GM18526 (cell line): ENCODE results near the gene PKIG.

Experiments used
- POLR2A ChIP-seq: IDR thresholded peaks from 3 replicates; pipeline ENCODE4 v1.6.1; 2011; ENCODE audit not compliant: insufficient read length; ENCODE audit errors: extremely low read depth

The PKIG gene

GRCh38 chr20:44621939-44622338 is 39.6 kb downstream of the PKIG start:
- TF ChIP-seq POLR2A, result no peak

DNA sequence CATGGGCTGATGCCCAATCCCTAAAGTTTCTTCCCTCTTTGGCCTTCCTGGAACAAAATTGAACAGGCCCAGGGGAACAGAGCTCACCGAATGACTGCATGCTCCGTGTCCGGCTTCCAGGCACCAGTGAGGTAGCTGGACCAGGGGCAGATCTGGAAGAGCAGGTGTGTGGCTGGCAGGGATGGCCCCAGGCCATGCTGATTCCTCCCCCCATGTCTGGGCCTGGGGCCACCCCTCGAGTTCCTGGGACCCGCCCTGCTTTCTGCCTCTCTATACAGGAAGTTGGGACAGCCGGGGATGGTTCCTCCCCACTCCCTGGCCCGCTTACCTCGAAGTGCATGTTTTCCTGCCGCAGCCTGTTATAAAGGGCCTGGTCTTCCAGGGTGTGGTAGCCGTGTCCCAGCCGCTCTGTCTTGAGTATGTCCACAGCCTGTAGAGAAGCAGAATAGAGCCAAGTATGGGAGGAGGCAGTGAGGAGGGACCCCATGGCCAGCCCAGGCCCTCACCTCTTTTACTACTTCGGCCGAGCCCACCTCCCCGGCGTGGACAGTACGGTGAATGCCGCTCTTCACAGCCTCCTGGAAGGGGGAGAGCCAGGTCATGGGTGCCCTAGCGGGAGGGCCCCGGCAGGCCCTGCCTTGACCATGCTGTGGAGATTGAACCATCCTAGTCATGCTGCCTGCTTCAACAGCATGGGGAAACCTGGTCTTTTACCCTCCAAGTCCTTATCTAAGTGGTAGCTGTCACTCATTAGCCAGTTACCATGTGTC is 40.3 kb downstream of the PKIG start:
- no peak for TF ChIP-seq POLR2A

DNA sequence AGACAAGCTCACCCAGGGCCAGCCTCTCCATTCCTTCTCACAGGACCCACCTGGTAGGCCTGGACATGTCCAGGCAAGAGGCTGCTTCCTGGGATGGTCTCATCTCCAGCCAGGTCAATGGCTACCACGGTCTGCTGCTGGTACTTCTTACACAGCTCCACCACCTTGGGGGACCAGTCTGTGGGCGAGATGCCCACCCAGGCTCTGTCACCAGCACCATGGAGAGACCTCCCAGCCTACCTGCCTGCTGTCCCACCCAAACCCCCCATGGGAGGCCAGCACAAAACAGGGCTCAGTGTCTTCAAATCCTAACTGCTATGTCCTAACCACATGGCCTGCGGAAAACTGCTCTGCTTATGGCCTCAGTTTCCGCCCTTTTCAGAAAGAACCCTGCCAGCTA is 41.8 kb downstream of the PKIG start:
- TF ChIP-seq POLR2A, result no peak

- TF ChIP-seq POLR2A, result no peak
Measured at GRCh38 chr20:44624743-44625271, 42.4 kb downstream of the PKIG start.

DNA sequence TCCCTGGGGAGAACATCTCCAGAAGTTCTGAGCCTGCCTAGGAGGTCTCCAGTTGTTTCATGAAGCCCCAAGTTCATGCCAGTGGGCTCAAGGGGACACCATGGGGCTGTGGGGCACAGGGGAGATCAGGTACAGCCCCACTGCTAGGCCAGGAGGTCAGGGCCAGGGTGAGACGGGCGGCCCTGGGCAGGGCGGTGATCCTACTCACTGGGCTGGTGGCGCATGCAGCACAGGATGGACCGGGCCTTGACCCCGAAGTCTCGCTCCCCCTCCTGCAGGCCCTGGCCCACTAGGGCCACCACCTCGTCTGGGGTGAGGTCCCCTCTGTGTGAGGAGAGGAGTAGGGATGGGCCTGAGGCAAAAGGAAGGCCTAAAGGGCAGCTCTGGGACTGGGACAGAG is 43.0 kb downstream of the PKIG start:
- no peak for TF ChIP-seq POLR2A

GRCh38 chr20:44626278-44626677 is 43.9 kb downstream of the PKIG start:
- no peak for TF ChIP-seq POLR2A

GRCh38 chr20:44627364-44628010 is 45.1 kb downstream of the PKIG start:
- no peak for TF ChIP-seq POLR2A

GRCh38 chr20:44629017-44629385 is 46.6 kb downstream of the PKIG start:
- no peak for TF ChIP-seq POLR2A

- no peak for TF ChIP-seq POLR2A
Measured at GRCh38 chr20:44629542-44629941, 47.2 kb downstream of the PKIG start.

DNA sequence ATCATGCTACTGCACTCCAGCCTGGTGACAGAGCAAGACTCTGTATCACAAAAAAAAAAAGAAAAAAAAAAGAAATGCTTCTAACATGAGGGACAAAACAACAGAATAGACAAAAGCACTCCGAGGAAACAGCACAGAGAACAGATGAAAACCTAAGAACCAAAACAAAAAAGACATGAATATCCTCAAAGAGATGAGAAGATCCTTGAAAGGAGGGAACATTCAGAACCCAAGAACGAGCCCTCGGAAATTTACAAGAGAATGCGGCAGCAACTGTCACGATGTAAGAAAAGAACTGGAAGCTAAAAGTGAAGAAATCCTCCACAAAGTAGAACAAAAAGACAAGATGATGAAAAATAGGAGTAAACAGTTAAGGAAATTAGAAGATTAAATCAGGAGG is 47.9 kb downstream of the PKIG start:
- no peak for TF ChIP-seq POLR2A

- no peak for TF ChIP-seq POLR2A
Measured at GRCh38 chr20:44632103-44632752, 49.8 kb downstream of the PKIG start.

DNA sequence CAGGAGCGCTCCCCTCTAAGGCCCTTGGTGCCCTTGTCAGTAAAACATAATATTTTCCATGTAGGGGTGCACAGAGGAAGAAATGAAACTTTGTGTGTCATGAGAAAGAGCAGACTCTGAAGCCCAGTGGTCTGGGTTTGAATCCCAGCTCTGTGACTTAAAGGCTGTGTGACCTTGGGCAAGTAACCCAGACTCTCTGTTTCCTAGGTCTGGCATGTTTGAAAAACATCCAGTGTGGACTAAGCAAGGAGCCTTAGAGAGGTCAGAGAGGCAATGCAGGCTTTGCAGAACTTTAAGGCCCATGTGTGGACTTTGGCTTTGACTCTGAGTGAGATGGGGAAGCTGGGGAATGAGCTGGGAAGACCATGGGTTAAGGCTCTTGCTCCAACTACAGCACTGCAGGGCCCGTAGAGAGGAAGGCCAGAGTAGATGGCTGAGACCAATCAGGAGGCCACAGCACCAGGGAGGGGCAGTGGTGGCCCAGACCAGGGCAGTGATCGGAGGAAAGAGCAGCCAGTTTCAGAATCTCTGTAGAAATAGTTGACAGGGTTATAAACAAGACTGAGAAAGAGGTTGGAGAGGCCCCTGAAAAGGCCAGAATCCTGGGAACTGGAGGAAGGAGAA is 50.9 kb downstream of the PKIG start:
- no peak for TF ChIP-seq POLR2A

- no peak for TF ChIP-seq POLR2A
Measured at GRCh38 chr20:44633872-44634600, 51.7 kb downstream of the PKIG start.

DNA sequence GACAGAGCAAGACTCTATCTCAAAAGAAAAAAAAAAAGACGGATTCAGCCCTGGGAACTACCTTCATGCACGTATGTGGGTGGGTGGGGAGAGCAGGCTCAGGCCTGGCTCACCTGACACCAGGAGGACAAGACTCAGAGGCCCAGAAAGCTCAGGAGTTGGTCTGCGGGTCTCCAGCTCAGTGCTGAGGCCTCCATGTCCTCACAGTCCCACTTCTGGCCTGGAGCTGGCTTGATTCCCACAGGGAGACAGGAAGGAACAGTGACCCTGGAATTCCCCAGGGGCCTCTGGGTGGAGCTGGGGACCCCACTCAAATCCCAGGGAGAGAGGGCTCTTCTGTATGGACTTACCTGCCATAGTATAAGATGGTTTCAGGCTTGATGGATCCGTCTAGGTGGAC is 53.5 kb downstream of the PKIG start:
- TF ChIP-seq POLR2A, result no peak

DNA sequence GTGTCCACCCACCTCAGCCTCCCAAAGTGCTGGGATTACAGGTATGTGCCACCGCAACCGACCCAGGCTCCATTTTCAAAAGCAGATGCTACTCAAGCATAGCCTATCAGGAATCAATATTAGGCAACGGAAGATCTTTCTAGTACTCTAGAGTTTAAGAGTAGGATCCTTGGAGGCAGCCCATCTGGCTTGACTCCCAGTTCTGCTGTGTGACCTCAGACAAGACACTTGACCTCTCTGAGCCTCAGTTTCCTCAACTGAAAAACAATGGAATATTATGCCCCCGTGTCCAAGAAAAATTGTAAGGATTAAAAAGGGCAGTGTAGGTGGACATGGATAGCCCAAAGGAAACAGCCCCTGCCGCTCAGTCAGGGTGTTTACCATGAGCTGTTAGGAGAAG is 54.7 kb downstream of the PKIG start:
- TF ChIP-seq POLR2A, result no peak

DNA sequence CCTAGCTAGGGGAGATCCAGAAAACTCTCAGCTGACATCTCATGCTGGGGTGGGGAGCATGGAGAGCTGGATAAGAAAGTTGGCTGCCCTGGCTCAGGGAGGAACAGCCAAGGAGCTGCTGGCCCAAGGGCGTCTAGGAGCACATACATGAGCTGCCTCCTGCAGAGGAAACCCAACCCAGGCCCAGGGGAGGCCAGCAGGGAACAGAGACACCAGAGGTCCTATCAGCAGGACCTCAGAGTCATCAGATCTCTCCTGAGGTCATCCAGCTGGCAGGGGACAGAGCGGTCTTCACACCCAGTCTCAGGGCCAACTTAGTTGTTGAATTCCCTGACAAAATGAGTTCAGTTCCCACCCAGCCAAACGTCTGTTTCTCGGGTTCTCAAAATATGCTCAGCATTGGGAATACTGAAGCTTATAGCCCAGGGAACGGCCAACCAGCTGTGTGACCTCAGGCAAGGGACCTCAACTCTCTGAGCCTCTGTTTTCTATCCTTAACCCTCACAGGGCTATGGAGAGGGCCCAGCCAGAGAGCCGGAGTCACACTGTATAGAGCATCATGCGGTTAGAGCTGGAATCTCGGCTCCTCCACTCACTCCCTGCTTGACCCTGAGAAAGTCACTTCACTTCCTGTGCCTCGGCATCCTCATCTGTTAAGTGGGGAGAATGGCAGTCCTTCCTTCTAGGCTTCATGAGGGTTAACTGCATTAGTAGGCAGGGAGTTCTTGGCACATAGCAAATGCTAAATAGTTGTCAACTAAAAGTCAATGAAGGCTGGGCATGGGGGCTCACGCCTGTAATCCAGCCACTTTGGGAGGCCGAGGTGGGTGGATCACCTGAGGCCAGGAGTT is 55.4 kb downstream of the PKIG start:
- no peak for TF ChIP-seq POLR2A
